COR-L47 (cell line): ENCODE data around the gene MAB21L2.

ENCODE experiments used
- DNase-seq: peaks from one replicate; lab custom pipeline; 2025; lab: John Stamatoyannopoulos, UW

The MAB21L2 gene

DNA sequence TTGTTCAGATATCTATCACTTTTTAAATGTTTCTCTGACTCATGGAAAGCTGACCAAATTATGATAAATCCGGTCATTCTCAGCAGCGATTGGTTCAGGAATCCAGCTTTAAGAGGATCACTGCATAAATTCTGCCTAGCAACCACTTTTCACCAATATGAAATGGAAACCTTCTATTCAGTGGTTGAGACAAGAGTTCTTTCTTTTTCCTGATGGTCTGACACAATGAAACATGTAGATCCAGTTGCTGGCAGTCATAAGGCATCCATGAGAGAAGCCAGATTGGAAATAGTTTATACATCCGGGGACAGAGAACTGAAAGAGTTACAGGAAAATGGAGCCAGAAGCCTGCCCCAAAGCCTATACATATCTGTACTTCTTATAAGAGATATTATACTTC, 27.2 kb downstream of the MAB21L2 start:
- DNase-seq: no peak

DNA sequence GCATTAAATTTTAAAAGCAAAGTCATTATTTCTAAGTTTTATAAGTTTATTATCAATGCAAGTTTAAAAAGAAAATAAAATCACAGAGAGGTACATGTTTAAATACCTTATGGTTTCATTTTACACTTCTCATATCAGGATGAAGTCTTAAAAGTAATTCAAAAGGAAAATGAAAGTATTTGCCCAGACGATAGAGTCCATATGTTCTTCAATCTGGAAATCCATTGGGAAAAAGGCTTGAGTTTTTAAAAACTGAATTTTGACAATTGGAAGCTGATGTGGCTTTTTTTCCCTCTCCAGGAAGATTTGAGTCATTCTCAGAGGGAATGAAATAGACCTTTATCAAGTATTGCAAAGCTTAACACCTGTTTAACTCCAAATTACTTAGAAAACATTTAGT, 37.1 kb downstream of the MAB21L2 start:
- no peak for DNase-seq

GRCh38 chr4:150624055-150624454, 42.1 kb downstream of the MAB21L2 start:
- no peak for DNase-seq

DNA sequence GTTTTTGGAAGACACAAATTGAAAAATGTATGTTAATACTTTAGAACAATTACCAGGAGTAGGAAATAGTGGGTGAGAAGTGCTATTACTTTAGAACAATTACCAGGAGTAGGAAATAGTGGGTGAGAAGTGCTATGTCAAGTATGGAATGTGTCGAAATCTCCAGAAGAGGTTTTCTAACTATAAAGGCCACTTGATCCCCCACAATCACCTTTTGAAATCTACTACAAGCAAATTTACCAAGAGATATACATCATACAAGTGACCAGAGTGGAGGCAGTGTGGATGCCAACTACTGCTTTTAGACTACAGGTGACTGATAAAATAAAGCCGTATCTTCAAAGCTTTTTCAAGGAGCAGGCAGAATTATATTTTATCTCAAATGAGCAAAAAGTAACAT, 43.1 kb downstream of the MAB21L2 start:
- DNase-seq: no peak

DNA sequence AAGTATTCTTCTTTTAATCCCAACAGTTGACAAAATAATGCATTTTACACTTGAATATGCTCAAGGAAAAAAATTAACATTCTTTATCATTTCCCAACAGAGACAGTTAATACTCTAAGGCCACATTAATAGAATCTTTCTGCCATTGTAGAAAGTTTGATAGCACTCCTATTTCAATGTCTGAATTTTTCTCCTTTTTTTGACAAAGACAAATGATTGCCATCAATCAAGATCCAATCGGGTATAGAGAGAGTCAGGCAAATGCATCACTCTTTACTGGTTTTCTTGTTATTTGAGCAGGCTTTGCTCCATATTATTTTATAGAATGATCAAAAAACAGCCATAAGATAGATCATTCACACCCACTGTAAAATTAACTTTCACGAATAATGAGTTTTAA, 46.1 kb downstream of the MAB21L2 start:
- no peak for DNase-seq

DNA sequence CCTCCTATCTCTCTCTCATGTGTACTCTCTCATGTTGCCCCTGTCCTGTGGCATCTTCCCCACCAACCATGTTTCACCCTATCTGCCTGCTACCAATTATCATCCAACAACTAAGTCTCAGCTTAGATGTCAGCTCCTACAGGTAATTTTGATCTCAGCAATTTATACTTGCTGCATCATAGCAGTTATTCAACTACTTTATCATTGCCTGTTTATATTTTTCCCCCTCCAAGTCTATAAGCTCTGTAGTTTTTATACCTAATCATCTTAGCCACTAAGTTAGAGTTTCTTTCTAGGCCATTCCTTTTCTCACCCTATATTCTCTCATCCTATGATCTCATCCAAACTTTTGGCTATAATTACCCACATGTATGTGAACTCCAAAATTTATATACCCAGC, 50.7 kb downstream of the MAB21L2 start:
- DNase-seq: no peak
